Inferior parietal cortex (tissue), 1 donor: ENCODE data around the gene FLOT2.
A peak's percentile ranks its signal among the peaks of the same experiment; 100 is the strongest.
"Not testable (repeated sequence)": the region's sequence is repeated elsewhere in the genome, so short reads cannot be mapped to it uniquely, and the experiment has no call there.

Experiments
- DNase-seq: peaks from one replicate; pipeline ENCODE4 v3.0.0-alpha.2; 2016; ENCODE audit errors: extremely low spot score

FLOT2 gene, protein sequence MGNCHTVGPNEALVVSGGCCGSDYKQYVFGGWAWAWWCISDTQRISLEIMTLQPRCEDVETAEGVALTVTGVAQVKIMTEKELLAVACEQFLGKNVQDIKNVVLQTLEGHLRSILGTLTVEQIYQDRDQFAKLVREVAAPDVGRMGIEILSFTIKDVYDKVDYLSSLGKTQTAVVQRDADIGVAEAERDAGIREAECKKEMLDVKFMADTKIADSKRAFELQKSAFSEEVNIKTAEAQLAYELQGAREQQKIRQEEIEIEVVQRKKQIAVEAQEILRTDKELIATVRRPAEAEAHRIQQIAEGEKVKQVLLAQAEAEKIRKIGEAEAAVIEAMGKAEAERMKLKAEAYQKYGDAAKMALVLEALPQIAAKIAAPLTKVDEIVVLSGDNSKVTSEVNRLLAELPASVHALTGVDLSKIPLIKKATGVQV

GRCh38 chr17:28896884-28897768, at the start of gene FLOT2:
Gene FLOT2, minus strand, starts transcription at chr17:28897733. Its CDS starts 159 bp downstream, at chr17:28897574.
- DNase-seq = no peak

- no peak for DNase-seq
Observed at GRCh38 chr17:28946239-28946638, 48.7 kb upstream of the FLOT2 start.

DNA sequence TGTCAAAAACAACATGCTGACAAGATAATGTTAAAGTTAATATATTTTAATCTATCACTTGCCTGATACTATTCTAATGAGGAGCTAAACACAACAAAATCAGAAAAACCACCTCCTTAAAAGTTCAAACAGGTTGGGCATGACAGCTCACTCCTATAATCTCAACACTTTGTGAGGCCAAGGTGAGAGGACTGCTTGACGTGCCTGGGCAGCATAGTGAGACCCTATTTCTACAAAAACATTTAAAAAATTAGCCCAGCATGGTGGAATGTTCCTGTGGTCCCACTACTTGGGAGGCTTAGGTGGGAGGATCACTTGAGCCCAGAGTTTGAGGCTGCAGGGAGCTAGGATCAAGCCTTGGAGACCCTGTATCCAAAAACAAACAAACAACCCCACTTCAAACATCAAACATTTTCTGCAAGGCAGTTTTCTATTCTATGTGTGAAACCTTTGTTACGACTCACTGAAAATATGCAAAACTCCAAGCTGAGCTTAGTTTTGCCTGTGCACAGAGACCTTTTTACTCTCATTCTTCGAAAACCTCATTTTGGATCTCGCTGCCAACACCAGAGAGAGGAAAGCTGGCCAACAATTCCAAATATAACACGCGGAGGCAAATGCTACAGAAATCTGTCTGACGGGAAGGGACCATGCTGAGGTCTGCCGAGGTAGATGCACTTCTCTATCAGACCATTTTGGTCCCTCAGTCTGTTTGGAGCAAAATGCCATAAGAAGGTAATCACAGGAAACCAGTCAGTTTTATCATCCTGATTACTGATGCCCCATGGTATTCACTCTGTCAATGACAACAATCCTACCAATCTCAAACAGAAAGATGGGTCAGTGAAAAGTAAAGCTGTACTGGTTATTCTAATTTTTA, 47.6 kb upstream of the FLOT2 start:
- peak; percentile 50 for DNase-seq

- no peak for DNase-seq
Observed at GRCh38 chr17:28944343-28944742, 46.8 kb upstream of the FLOT2 start.

GRCh38 chr17:28942925-28943324, 45.4 kb upstream of the FLOT2 start:
- DNase-seq = no peak

GRCh38 chr17:28941251-28941650, 43.7 kb upstream of the FLOT2 start:
- DNase-seq = no peak

- no peak for DNase-seq
Observed at GRCh38 chr17:28940675-28941074, 43.1 kb upstream of the FLOT2 start.

- no peak for DNase-seq
Observed at GRCh38 chr17:28940142-28940541, 42.6 kb upstream of the FLOT2 start.

GRCh38 chr17:28938552-28938951, 41.0 kb upstream of the FLOT2 start:
- DNase-seq = no peak

DNA sequence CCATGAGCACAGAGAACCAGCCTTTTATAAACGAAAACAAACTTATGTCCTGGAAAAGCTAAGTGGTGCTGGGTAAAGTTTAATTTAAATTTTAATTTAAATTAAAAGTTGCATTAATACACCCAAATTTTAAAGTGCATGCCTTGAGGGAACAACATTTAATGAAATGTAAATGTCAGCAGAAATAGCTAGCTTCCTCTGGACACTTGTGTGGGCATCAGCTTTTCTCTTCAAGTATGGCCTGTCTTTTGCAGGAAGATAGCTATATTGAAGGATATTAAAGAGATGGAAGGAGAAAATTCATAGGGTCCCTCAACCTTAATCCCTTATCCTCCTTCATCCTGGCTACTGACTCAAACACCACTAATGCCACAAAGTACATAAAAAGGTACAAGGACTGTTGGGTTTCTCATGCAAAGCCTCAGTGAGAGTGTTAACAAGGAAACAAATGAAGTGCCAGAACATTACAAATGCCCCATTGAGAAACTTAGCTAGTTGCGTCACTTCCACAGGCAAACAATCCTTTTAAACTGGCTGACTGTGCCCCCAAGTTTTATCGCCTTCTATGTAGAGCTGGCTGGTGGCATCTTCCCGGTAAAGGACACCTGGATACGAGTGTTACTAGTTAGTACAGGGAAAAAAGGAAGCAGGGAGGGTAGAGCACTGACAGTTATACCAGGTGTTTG, 39.7 kb upstream of the FLOT2 start:
- DNase-seq = peak; percentile 78

DNA sequence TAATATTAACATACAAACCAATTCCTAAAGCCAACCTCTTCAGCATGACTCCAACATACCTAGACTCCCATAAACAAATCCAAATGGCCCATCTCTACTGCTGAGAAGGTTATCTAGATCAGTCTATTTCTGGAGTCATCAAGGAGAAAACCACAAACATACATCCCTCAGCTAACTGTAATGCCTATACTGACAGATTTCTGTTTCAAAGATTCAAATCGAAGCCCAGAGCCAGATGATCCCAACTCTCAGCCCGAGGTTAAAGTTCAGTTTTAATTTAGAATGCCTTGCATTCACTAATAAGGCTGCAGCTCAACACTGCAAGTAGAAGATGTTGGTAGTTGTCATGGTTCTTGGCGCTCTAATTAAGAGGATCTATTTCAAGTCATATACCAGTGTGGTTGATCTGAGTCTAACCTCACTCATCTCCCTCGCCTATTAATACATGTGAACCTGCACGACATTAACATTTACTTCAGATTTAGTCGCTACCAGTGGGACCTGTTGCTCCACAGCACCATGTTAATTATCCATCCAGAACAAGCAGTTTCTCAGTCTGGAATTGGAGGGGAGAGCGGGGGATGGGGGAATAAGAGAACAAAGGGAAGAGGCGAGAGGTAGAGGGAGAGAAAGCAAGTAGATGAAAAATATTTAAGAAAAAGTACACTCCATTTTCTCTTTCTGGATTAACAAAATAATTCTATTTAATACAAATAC, 38.4 kb upstream of the FLOT2 start:
- DNase-seq = no peak

GRCh38 chr17:28934508-28934907, 37.0 kb upstream of the FLOT2 start:
- DNase-seq = not testable (repeated sequence)

GRCh38 chr17:28929787-28930186, 32.3 kb upstream of the FLOT2 start:
- no peak for DNase-seq

- DNase-seq = no peak
Observed at GRCh38 chr17:28928061-28928460, 30.5 kb upstream of the FLOT2 start.

DNA sequence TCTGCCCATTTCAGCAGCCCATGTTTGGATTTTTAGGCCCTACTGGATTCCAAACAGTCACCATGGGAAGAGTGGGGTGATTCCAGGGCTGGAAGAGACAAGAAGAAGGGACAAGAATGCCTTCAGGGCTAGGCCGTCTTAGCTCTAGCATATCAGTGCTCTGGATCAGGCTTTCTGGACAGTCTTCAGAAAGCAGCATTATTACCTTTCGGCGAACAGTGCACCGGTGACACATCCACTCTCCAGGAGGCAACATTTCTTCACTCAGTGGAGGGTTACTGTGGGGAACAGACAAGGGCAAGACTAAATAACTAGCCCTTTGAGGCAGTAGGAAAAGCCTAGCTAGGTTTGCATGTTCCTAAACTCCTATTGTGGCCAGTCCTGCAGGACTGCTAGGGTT, 29.3 kb upstream of the FLOT2 start:
- no peak for DNase-seq

DNA sequence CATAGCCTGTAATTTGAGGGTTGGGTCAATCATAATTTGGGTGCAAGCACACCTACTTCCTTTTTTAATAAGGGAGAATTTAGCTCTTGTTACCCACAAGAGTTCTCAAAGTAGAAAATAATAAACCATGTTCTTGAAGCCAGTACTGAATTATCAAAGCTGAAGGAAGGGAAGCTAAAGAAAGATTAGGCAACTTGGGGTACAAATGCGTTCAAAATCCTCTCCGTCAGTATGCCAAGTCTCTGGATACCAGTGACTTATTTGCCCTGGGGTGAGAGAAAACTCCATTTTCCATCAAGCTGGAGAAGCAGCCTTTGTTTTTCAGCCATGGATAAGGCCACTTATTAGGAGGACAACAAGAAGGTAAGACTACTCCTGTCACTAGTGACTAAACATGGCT, 28.8 kb upstream of the FLOT2 start:
- DNase-seq = no peak

DNA sequence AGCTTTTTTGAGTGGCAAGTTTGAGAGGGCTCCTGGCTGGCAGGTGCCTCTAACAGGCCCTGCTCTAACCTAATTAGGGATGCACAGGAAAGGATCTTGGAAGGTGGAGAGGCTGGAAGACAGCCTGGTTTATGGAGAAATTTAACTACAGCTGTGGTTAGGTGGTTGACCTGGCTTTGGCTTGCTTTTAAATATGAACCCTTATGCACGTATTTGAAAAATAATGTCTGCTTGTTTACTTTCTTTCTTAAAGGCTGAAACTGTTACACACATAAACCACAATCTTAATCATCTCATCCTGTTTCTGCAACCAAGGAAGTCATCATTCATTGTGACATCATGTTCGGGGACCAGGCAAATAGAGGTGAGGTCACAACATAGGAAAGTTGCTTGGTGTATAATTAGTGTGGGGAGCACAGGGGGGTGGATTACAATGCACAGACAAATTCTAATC, 28.4 kb upstream of the FLOT2 start:
- no peak for DNase-seq

DNA sequence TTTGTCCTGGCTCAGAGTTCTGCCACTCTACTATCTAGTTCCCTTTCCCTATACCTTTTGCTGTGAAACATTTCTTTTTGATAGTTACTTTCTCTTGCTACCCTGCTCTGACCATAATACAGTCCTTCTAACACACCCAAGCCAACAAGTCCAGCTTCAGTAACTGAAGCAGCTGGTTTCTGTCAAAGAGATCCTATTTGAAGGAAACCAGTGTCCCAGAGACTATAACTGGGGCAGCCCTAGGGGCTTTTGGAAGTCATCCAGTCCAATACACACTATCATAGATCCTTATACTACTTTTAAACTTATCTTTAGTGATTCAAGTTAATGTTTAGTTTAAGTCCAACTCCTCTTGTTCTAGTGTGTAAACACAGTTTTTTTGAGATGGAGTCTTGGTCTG, 22.7 kb upstream of the FLOT2 start:
- DNase-seq = no peak

DNA sequence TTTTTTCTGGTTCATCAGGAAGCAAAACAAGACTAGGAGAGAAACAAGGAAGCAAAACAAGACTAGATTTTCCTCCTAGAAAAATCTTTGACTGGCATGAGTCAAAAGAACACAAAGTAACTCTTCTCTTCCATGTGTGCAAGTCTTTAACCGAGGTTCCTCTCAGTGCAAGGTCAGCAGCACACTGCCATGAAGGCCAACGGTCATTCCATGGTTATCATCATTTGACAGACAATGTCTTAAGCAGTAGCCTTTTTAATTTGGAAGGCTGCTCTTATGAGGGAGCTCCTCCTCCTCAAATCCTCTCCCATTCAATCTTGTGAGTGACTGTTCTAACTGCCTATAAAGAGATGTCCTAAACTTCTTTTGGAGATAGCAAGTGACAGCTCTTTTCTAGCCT, 20.8 kb upstream of the FLOT2 start:
- DNase-seq = no peak

- no peak for DNase-seq
Observed at GRCh38 chr17:28917465-28917864, 19.9 kb upstream of the FLOT2 start.
